ENCODE results near the gene RPL26. TPM values are rescaled to one million over a fixed set of nuclear protein-coding genes. Genes with fewer than 3 reads are reported as not detected.

RPL26 gene
- polyA plus RNA-seq (ENCODE audit: insufficient read length in 12 of 12), result 1,000 to 10,000 TPM in 11 of 12 donors, not detected in 1; 2,886 to 4,488 (median 3,596) TPM
- long read RNA-seq, donor 1, transcript RPL26-204 (3 exons, 1,002 nt), result minor isoform, 114 of 3,112 reads
- long read RNA-seq, donor 1, transcript RPL26-202 (2 exons, 456 nt), result minor isoform, 171 of 3,112 reads
- long read RNA-seq, donor 1, transcript RPL26-214 (4 exons, 528 nt), result major isoform, 2,248 of 3,112 reads
- long read RNA-seq, donor 1, transcript RPL26-203 (2 exons, 569 nt), result minor isoform, 15 of 3,112 reads
- long read RNA-seq, donor 1, partial matches to known transcripts, result 429 of 3,112 reads
- long read RNA-seq, donor 1, other reads (novel, unspliced or antisense), result 111 of 3,112 reads
- long read RNA-seq, donor 2, transcript RPL26-214 (4 exons, 528 nt), result major isoform, 2,593 of 3,754 reads
- long read RNA-seq, donor 2, transcript RPL26-204 (3 exons, 1,002 nt), result minor isoform, 105 of 3,754 reads
- long read RNA-seq, donor 2, transcript RPL26-202 (2 exons, 456 nt), result minor isoform, 200 of 3,754 reads
- long read RNA-seq, donor 2, transcript RPL26-203 (2 exons, 569 nt), result minor isoform, 15 of 3,754 reads
- long read RNA-seq, donor 2, partial matches to known transcripts, result 738 of 3,754 reads
- long read RNA-seq, donor 2, other reads (novel, unspliced or antisense), result 89 of 3,754 reads
- long read RNA-seq, donor 3, transcript RPL26-203 (2 exons, 569 nt), result minor isoform, 9 of 1,574 reads
- long read RNA-seq, donor 3, transcript RPL26-202 (2 exons, 456 nt), result minor isoform, 57 of 1,574 reads
- long read RNA-seq, donor 3, transcript RPL26-214 (4 exons, 528 nt), result major isoform, 1,145 of 1,574 reads
- long read RNA-seq, donor 3, transcript RPL26-204 (3 exons, 1,002 nt), result minor isoform, 29 of 1,574 reads
- long read RNA-seq, donor 3, partial matches to known transcripts, result 257 of 1,574 reads
- long read RNA-seq, donor 3, other reads (novel, unspliced or antisense), result 70 of 1,574 reads
- long read RNA-seq, donor 4, transcript RPL26-203 (2 exons, 569 nt), result minor isoform, 6 of 1,355 reads
- long read RNA-seq, donor 4, transcript RPL26-214 (4 exons, 528 nt), result major isoform, 1,036 of 1,355 reads
- long read RNA-seq, donor 4, transcript RPL26-204 (3 exons, 1,002 nt), result minor isoform, 31 of 1,355 reads
- long read RNA-seq, donor 4, transcript RPL26-202 (2 exons, 456 nt), result minor isoform, 37 of 1,355 reads
- long read RNA-seq, donor 4, partial matches to known transcripts, result 173 of 1,355 reads
- long read RNA-seq, donor 4, other reads (novel, unspliced or antisense), result 64 of 1,355 reads
- long read RNA-seq, donor 5, transcript RPL26-204 (3 exons, 1,002 nt), result minor isoform, 81 of 4,297 reads
- long read RNA-seq, donor 5, transcript RPL26-203 (2 exons, 569 nt), result minor isoform, 27 of 4,297 reads
- long read RNA-seq, donor 5, transcript RPL26-202 (2 exons, 456 nt), result minor isoform, 80 of 4,297 reads
- long read RNA-seq, donor 5, transcript RPL26-214 (4 exons, 528 nt), result major isoform, 3,149 of 4,297 reads
- long read RNA-seq, donor 5, partial matches to known transcripts, result 758 of 4,297 reads
- long read RNA-seq, donor 5, other reads (novel, unspliced or antisense), result 171 of 4,297 reads
- long read RNA-seq, donor 6, transcript RPL26-204 (3 exons, 1,002 nt), result minor isoform, 39 of 2,065 reads
- long read RNA-seq, donor 6, transcript RPL26-203 (2 exons, 569 nt), result minor isoform, 19 of 2,065 reads
- long read RNA-seq, donor 6, transcript RPL26-202 (2 exons, 456 nt), result minor isoform, 96 of 2,065 reads
- long read RNA-seq, donor 6, transcript RPL26-214 (4 exons, 528 nt), result major isoform, 1,447 of 2,065 reads
- long read RNA-seq, donor 6, partial matches to known transcripts, result 410 of 2,065 reads
- long read RNA-seq, donor 6, other reads (novel, unspliced or antisense), result 38 of 2,065 reads
- long read RNA-seq, donor 7, transcript RPL26-214 (4 exons, 528 nt), result major isoform, 1,200 of 1,589 reads
- long read RNA-seq, donor 7, transcript RPL26-202 (2 exons, 456 nt), result minor isoform, 41 of 1,589 reads
- long read RNA-seq, donor 7, transcript RPL26-203 (2 exons, 569 nt), result minor isoform, 11 of 1,589 reads
- long read RNA-seq, donor 7, transcript RPL26-204 (3 exons, 1,002 nt), result minor isoform, 40 of 1,589 reads
- long read RNA-seq, donor 7, partial matches to known transcripts, result 240 of 1,589 reads
- long read RNA-seq, donor 7, other reads (novel, unspliced or antisense), result 49 of 1,589 reads
- long read RNA-seq, donor 8, transcript RPL26-204 (3 exons, 1,002 nt), result minor isoform, 105 of 3,724 reads
- long read RNA-seq, donor 8, transcript RPL26-203 (2 exons, 569 nt), result minor isoform, 20 of 3,724 reads
- long read RNA-seq, donor 8, transcript RPL26-202 (2 exons, 456 nt), result minor isoform, 80 of 3,724 reads
- long read RNA-seq, donor 8, transcript RPL26-214 (4 exons, 528 nt), result major isoform, 2,790 of 3,724 reads
- long read RNA-seq, donor 8, partial matches to known transcripts, result 554 of 3,724 reads
- long read RNA-seq, donor 8, other reads (novel, unspliced or antisense), result 153 of 3,724 reads
- long read RNA-seq, donor 9, transcript RPL26-214 (4 exons, 528 nt), result major isoform, 1,531 of 2,170 reads
- long read RNA-seq, donor 9, transcript RPL26-204 (3 exons, 1,002 nt), result minor isoform, 63 of 2,170 reads
- long read RNA-seq, donor 9, transcript RPL26-202 (2 exons, 456 nt), result minor isoform, 84 of 2,170 reads
- long read RNA-seq, donor 9, transcript RPL26-203 (2 exons, 569 nt), result minor isoform, 8 of 2,170 reads
- long read RNA-seq, donor 9, partial matches to known transcripts, result 413 of 2,170 reads
- long read RNA-seq, donor 9, other reads (novel, unspliced or antisense), result 58 of 2,170 reads
- long read RNA-seq, donor 10, transcript RPL26-203 (2 exons, 569 nt), result minor isoform, 20 of 2,737 reads
- long read RNA-seq, donor 10, transcript RPL26-214 (4 exons, 528 nt), result major isoform, 2,113 of 2,737 reads
- long read RNA-seq, donor 10, transcript RPL26-204 (3 exons, 1,002 nt), result minor isoform, 59 of 2,737 reads
- long read RNA-seq, donor 10, transcript RPL26-202 (2 exons, 456 nt), result minor isoform, 52 of 2,737 reads
- long read RNA-seq, donor 10, partial matches to known transcripts, result 412 of 2,737 reads
- long read RNA-seq, donor 10, other reads (novel, unspliced or antisense), result 70 of 2,737 reads
- long read RNA-seq, donor 11, transcript RPL26-208 (2 exons, 534 nt), result minor isoform, 21 of 3,751 reads
- long read RNA-seq, donor 11, transcript RPL26-204 (3 exons, 1,002 nt), result minor isoform, 105 of 3,751 reads
- long read RNA-seq, donor 11, transcript RPL26-214 (4 exons, 528 nt), result major isoform, 2,801 of 3,751 reads
- long read RNA-seq, donor 11, transcript RPL26-202 (2 exons, 456 nt), result minor isoform, 104 of 3,751 reads
- long read RNA-seq, donor 11, partial matches to known transcripts, result 664 of 3,751 reads
- long read RNA-seq, donor 11, other reads (novel, unspliced or antisense), result 32 of 3,751 reads

DNA sequence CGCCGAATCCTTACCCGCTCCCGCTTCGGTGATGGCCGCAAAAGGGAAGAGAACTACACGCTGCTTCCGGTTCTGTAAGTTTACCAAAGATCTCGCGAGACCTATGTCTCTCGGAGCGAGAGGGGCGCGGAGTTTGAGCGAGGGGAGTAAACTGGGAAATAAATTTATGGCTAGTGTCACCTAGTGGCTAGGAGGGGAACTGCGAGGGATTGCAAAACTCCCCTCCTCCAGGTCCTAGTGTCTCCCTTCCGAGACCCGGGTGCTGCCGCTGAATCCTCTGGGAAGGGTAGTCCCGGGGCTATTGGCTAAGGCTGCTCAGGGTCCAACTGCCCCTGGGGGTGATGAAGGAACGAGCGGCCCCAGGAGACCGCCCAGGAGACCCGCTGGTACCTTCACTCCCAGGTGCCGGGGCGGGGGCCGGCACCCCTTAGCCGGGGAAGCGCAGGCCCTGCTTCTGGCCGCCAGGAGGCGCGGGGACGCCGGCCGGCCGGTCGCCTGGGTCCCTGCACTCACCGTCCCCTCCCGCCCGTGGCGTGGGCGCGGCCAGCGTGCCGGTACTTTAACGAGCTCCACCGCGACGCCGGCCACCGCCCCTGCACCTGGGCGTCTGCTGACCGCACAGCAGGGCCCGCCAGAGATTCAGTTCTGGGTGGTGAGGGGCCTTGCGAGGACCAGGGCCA lies at the start of gene RPL26:
Gene RPL26 (minus strand): TSS at position 51 of the 680 bp plus-strand sequence. CDS start 883 bp downstream, outside the sequence.
- peak; percentile 97 for DNase-seq

DNA sequence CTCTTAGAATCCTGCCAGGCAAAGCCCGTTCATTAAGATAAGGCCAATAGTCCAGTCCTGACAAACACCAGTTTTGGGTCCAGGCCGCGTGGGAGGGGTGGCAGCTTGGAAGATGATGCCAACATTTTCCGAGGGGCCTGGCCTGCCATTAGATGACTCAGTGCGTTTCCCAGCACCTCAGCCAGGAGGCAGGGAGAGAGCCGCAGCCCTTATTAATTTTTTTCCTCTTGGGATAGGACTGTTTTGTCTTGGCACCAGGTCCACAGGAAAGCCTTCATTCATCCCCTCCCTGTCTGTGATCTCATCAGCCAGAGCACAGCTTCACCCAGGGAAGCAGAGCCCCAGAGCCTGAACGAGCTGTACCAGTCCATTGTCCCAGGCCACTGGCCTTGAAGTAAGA lies 48.0 kb upstream of the RPL26 start:
- no peak for DNase-seq

DNA sequence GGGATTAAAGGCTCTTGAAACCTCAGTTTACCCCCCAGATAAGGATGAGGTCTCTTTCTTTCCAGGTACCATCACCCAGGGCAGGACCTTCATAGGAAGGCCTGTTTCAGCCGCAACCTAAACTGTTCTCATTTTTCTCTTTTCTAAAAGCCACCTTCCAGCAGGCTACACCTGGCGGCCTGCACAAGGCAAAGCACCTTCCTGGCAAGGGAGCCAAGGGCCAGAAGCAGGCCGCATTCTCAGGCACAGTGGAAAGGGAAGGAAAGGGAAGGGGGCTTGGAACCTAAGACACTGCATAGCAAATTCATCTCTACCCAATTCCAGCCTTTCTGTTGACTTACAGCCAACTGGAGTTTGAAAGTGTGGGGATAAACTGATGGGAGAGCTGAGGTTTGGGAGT lies 43.8 kb upstream of the RPL26 start:
- no peak for DNase-seq

DNA sequence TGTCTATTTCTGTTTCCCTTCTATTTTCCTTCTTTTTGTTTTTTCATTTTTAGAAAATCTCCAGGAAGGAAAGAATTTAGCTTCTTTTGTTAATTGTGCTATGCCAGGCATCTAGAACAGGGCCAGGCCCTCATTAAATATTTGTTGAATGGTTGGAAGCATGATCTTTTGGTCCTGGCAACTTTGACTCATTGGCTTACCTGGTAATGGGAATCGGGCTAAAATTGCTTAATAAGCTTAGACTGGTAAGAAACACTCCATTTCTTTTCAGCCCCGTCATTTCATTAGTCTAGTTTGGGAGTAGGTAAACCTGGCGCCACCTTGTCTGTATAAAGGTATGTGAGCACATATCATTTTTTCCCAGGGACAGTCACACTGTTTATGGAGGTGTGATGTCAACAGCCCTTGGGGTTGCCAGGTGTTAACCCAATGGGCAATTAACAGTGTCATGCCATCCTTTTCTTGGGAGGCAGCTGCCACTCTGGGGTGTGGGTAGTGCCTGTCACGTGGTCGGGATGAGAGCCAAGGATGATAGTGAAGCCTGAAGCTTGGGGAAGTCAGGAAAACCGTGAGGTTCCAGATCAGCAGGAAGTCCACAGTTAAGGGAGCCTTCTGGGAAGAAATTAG lies 43.2 kb upstream of the RPL26 start:
- DNase-seq, result no peak

DNA sequence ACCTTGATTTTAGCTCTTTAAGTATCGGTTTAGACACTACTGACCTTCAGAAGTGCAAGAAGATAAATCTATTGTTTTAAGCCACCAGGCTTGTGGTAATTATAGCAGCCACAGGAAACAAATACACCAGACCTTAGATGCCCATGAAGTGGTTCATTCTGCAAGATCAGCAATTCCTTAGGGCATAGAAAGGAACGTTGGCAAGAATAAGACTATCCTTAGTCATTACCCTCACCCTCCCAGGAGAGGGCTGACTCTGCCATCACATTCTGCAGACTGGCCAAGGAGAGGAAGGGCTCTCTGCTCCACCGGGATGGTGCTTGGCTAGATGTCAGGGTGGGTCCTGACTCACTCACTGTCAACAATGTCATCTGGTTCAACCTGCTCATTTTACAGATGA lies 38.6 kb upstream of the RPL26 start:
- no peak for DNase-seq

DNA sequence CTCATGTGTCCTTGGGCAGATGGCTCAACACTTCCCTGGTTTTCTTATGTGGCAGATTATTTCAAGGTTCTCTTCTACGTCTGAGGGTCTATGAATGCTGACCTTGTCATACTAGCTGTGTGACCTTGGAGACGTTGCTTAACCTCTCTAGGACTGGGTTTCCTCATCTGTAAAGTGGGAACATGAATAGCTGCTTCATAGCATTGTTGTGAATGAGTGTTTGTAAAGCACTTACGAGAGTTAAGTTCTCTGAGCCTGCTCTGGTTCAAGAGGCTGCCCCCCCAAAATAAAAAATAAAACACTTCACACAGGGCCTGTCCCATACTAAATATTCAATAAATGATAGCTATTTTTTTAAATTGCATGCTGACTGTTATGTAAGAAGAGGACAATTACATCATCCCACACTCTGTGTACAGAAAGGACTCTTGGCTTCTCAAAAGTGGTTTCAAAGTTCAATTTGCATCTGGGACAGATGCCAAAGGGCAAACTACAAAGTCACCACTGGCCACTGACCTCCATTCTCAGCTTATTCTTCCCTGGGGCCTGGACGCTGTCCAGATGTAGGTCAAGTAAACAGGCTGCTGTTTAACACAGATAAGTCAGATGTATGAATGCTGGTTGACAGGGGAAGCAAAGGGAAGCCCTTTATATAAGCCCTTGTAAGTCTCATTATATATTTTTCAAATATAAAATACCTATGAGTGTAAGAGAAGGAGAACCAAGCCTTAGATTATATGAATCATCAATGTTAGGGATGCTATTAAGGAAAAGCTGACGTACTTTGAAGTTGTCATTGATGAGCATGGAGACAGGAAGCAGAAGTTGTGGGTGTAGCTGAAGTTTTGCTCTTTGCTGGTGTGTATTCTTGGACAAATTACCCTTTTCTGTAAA lies 37.3 kb upstream of the RPL26 start:
- peak; percentile 19 for DNase-seq

DNA sequence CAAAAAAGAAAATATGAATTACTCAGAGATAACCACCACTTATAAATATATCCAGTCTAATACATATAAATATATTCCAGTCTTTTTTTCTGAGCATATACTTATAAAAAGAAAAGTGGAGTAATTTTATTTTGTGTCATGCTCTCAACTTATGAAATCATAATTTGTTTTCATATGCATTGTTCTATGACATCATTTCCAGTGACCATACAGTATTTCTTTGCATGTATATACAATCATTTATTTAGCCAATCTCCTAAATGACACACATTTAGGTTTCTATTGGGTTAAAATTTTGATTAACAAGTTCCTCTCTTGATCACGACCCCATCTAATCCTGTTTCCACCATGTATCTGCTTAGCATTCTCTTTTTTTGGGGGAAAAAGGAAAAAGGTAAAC lies 36.3 kb upstream of the RPL26 start:
- no peak for DNase-seq

DNA sequence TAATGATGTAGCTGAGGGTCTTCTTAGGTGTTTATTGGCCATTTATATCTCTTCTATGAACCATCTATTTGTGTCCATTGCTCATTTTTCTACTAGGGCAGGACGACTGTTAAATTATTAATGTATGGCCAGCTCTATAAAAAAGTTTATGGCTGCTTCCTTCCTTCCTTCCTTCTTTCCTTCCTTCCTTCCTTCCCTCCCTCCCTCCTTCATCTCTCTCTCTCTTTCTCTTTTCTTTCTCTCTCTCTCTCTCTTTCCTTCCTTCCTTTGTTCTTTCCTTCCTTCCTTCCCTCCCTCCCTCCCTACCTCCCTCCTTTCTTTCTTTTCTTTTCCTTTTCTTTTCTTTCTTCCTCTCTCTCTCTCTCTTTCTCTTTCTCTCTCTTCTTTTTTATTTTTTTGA lies 35.5 kb upstream of the RPL26 start:
- no peak for DNase-seq

DNA sequence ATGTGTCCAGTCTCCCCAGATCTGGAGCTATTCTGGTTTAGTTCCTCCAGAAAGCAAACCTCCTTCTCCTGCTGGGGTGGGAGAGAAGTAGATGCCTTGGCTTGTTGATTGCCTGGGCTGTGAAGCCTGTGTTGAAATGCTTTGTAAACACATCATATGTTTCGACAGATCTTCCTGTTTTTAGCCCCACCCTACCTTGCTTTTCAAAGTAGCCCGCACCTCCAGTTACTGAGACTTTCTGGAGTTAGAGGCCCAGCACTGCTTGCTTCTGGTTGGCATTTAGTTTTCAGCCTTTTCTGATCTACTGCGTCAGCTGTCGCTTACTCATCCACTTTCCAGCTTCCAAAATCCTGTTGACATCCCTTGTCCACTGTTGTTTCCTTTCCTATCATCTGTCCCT lies 34.8 kb upstream of the RPL26 start:
- DNase-seq, result no peak

DNA sequence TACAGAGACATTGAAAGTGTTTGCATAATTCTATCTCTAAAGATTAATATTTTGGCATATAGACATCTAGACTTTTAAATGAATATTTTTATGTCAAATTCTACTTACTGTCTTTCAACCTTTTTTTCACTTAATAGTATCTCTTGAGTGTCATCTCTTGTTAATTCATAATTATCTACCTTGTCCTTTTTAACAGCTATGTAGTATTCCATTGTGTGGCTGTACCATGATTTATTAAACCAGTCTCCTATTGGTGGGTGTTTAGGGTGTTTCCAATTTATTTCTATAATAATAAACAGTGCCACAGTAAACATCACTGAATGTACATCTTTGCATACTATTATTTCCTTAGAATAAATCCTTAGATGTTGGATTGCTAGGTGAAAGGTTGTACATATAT lies 30.9 kb upstream of the RPL26 start:
- DNase-seq, result no peak

DNA sequence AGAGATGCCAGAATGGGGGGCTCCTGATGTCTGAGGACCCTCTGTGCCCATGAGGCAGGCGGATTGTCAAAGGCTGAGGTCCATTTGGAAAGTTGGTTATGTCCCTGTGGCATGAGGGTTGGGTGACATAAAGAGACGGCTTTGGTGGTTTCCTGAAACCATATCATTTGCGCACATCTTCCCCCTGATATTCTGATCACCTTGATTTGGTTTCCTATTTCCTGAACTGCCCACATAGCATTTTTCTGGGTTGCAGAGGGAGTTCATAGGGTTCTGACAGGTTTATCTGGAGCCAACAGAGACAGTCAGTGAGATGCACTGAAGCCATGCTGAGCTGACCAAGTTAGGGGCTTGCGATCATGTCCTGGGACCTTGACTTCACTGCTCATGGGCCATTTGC lies 30.3 kb upstream of the RPL26 start:
- DNase-seq, result no peak

DNA sequence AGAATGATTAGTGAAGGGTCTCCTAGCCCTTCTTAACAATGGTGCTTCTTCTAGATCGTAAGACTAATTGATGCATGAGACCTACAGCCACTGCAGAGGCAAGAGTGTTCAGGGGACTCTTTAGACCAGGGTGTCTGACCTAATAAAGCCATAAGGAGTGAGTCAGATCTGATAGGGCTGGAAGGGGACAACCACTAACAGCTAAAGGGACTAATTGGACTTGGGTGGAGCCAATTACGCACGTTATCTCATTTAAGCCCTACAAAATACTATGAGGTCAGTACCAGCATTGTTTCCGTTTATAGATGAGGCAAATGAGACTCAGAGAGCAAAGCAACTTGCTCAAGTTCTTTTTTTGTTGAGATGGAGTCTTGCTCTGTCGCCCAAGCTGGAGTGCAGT lies 29.1 kb upstream of the RPL26 start:
- DNase-seq, result no peak

DNA sequence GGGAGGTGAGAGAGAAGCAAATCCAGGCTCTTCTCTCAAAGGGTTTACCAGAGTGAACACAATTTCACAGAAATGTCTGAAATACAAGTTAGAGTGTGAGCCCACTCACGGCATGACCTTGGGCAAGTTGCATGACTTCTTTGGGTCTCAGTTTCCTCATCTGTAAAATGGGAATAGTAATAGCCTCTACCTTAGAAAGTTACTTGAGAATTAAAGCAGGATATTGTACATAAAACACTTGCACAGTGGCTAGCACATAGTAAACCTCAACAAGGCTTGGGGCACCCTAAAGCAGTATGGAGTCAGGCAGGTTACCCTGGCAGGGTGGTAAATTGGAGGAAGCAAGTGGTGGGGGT lies 27.9 kb upstream of the RPL26 start:
- DNase-seq, result no peak

DNA sequence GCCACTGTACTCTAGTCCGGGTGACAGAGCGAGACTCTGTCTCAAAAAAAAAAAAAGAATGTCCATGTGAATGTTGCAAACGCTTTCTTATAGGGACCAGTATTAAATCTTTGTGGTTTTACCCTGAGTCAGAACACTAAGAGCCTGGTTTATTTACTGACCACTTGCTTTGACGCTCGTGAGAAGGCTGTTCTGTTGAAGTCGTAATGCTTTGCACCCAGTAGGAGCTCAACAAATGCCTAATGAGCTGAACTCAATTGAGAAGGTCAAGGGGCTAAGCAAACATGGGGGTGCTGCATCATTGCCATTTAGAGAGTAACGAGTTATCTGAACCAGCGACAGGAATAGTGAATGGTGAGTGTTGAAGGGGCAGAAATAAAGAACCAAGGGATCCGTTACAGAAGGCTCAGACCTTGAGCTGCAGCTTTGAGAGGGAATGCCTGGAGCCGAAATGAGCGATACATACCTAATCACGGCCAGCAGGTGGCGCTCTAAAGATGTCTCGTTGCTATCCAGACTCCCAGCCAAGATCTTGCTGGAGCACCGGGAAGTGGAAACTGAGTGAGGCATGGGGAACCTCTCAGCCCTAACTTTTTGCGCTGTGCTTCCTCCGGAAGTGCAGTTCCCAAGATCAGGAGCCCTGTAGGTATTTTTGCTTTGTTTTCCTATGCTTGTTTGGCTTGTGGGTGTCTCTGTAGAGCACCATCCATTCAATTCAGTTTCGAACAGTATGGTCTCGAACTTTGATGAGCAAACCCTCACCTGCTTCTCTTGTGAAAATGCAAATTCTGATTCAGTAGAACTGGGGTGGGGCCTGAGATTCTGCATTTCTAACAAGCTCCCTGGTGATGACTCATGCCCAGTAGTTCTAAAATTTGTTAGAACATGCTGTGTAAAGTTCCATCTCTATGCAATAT lies 27.2 kb upstream of the RPL26 start:
- peak; percentile 94 for DNase-seq

Measured in muscle of arm (tissue), 14 donors.